GM19452 (cell line): ENCODE data around the gene DPEP3.
"Not testable (repeated sequence)": the region's sequence is repeated elsewhere in the genome, so short reads cannot be mapped to it uniquely, and the experiment has no call there.

ENCODE experiments used
- ATAC-seq: cut with Tn5 transposase; IDR thresholded peaks from one replicate; pipeline ENCODE4 v1.9.1; 2021; ENCODE audit not compliant: unreplicated experiment

Gene DPEP3

DNA sequence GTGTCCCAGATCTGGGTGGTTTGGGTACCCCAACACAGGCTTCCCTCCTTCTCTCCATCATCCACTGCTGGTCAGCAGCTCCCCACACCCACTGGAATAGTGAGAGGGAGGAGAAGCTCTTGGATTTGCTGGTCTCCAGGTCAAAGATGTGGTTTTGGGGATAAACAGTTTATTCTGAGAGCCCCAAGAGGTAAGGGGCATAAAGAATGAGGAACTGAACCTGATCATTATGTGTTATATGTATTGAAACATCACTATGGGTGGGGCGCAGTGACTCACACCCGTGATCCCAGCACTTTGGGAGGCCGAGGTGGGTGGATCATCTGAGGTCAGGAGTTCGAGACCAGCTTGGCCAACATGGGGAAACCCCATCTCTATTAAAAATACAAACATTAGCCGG, 15.1 kb upstream of the DPEP3 start:
- no peak for ATAC-seq

DNA sequence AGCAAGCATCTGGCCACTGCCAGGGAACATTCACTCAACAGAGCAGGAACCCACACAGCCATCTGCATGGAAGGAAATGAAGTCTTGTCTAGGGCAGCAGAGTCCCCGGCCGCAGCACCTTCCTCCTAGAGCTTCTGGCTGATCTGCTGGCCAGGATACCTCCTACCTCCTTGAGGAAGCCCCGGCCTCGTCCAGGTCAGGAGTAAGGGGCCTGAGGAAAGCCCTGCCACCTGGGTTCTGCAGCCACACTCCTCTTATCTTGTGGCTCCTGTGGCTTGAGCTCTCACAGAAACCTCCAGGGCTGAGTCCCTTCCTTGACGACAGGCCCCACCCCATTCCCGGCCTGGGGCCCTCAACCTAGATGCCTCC, 13.7 kb upstream of the DPEP3 start:
- not testable (repeated sequence) for ATAC-seq

DNA sequence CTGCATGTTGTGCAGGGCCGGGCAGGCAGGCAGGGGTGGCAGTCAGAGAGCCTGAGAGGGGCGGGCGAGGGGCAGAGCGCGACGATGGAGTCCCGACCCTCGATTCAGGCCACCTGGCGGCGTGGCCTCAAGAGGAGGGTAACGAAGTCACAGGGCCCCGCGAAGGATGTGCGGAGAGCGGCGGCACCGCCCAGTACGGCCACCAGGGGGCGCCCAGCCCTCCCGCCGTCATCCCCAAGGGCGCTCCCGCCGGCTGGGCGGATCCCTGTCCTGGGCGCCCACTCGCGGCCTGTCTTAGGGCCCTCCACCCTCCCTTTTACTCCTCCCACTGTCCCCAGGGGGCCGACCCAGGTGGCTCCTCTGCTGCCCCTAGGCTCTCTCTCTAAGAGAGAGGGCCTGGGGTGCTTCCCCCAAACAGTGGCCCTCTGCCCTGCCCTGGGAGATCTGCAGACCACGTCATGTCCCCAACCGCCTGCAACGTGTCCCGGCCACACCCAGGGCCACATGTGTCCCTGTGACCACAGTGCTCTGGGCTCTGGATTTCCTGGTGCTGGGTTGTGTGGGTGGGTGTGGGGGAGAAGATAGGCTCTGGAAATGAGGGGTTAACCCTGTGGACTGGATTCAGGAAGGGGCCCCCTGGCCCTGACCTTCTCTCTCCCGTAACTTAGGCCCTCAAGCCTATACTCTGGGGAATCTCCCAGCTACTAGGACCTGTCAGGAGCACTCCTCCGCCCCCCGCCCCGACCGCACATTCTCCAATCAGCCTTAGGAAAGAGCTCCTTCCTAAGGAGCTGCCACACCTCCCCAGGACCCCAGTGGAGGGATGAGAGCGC, 13.1 kb upstream of the DPEP3 start:
- ATAC-seq: peak; percentile 69

DNA sequence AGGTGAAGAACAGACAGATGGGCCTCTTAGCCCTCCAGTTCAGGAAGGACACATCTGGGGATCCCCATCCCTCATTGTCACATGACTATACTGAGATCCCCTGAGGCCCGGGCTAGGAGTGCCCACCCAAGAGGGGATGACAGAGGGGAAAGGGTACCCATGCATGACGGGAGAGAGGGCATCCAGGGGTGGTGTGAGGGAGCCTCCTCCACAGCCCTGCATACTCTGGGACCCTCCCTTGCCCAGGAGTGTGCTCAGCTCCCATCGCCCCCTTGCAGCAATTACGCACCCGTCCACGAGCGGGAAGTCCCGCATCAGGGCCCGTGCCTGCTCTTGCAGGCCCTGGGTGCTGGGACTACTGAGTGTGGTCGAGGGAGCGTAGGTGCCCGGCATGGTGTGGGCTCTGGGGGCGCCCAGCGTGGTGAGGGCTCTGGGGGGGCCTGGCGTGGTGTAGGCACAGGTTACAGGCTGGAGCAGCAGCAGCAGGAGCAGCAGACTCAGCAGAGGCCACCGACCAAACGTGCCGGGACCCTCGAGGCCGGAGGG, 12.4 kb upstream of the DPEP3 start:
- ATAC-seq: no peak

DNA sequence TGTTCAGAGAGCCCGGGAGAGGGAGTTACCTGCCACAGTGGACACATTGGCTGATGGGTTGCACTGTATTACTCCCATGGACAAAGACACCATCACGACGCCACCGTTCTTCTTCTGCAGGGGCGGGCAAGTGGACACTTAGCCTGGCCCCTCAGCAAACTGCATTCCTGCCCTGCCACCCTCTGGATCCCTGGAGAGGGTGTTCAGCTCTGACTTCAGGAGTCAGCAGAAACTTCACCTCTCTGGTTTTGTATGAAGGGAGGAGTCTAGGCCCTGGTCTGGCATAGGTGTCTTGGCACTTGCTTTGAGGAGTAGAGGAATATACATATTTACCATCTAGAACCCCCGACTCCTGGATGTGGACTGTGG, 9.7 kb upstream of the DPEP3 start:
- ATAC-seq: no peak

DNA sequence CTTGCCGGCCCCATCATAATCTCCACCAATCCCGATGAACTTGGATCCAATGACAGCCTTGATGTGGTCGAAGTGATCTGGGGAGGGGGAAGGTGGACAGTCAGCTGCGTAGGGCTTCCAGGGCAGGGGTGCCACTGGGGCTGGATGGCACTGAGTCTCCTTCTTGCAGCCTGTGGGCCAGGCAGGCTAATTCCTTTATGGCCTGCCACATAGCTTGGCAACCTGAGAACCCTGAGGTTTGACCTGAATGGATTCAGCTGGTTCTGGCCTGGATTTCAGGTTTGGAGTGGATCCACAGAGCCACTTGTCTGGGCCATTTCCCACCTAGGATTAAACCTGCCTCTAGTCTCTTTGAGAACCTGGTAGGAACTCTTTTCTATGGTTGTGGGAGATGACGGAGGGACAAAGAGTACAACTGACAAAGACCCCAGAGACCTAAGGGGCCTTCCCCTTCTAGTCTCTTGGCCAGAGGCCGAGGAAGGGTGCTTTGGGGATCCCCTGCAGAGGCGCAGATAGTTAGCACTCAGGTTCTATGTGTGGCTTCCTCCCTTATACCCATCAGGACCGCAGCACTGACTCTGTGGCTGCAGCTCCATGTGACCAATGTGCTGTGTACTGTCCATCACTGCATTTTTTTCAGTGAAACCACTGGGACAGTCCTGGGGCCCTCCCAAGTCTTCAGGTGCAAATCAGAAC, 9.2 kb upstream of the DPEP3 start:
- no peak for ATAC-seq

DNA sequence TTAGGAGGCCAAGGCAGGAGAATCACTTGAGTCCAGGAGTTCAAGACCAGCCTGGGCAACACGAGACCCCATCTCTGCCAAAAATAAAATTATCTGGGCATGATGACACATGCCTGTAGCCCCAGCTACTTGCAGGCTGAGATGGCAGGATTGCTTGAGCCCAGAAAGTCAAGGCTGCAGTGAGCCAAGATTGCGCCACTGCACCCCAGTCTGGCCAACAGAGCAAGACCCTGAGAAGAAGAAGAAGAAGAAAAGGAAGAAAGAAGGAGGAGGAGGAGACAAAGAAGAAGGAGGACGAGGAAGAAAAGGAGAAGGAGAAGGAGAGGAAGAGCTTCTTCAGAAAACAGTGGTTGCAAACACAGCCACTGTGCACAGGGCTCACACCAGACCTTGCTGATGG, 8.4 kb upstream of the DPEP3 start:
- ATAC-seq: no peak

DNA sequence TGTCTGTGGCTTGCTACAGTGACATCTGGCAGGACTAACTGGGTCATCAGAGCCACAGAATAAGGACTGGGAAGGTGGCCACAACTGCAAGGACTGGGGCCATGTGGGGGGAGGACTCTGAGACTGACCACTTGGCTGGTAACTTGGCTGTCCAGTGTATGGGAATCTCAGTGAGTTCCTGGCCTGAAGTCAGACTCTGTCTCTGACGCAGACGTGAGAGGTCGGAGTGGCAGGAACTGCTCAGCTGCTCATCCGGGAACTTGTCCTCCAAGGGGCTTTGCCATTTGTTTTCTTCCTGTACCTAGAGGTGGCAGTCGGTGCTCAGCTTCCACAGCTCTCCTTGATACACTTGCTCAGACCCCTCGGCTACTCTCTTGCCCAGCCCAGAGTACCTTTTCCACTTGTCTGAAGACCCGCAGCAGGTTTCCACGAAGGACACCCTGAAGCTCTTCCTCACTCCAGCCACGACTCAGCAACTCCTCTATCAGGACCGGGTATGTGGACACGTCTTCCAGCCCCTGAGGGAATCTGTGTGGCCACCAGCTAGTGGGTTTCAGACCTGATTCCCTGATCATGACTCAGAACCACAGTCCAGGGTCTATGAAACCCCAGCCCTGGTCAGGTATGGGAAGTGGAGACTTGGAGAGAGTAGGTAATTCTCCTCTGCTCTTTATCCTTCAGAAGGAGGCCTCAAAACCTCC, 7.3 kb upstream of the DPEP3 start:
- no peak for ATAC-seq

DNA sequence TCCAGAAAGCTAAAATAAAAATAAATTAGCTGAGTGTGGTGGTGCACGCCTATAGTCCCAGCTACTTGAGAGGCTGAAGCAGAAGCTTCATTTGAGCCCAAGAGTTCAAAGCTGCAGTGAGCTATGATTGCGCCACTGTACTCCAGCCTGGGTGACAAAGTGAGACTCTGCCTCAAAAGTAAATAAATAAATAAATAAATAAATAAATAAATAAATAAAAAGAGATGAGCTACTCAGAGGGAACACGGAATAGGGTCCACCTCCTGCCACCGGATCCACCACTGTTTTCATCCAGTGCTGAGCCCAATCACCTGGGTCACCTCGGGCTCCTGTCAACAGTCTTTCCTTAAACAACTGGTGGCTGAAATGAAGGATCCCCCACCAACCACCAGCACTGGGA, 6.7 kb upstream of the DPEP3 start:
- ATAC-seq: no peak

DNA sequence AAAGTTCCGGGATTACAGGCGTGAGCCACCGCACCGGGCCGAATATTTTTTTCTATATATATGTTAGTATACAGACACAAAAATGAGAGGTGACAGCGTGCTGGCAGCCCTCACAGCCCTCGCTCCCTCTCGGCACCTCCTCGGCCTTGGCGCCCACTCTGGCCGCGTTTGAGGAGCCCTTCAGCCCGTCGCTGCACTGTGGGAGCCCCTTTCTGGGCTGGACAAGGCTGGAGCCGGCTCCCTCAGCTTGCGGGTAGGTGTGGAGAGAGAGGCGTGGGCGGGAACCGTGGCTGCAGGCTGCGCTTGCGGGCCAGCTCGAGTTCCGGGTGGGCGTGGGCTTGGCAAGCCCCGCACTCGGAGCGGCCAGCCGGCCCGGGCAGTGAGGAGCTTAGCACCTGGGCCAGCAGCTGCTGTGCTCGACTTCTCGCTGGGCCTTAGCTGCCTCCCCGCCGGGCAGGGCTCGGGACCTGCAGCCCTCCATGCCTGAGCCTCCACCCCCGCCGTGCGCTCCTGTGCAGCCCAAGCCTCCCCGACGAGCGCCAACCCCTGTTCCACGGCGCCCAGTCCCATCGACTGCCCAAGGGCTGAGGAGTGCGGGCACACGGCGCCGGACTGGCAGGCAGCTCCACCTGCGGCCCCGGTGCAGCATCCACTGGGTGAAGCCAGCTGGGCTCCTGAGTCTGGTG, 1.9 kb upstream of the DPEP3 start:
- ATAC-seq: no peak

DNA sequence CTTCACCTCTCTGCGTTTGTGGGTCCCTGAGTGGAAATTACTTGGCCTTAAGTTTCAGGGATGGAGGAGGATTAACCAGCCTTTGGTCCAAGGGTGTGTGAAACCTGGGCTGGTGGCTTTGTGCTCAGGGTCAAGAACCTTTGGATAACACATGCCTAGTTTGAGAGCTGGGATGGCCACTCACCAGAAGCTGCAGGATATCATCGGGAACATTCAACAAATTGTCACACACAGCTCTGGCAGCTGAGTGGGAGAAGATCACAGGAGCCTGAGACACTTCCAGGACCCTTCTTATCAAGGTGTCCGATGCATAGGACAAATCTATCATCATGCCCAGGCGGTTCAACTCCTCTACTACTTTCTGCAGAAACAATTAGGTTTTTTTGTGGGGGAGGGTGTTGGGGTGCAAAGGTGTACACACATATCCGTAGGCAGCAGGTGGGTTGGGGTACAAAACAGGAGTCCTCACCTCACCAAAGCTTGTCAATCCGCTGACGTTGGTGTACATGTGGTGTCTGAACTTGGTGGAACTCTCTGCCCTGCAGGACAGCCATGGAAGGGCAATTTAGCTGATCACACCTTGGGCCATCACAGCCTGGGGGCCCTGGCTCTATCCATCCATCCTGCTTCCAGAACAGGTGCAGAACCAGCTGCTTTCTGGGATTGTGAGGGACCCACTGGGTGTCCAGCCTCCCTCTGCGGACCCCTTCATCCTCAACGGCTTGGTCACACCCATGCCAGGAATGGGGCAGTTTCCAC, 2.7 kb downstream of the DPEP3 start:
- ATAC-seq: no peak

DNA sequence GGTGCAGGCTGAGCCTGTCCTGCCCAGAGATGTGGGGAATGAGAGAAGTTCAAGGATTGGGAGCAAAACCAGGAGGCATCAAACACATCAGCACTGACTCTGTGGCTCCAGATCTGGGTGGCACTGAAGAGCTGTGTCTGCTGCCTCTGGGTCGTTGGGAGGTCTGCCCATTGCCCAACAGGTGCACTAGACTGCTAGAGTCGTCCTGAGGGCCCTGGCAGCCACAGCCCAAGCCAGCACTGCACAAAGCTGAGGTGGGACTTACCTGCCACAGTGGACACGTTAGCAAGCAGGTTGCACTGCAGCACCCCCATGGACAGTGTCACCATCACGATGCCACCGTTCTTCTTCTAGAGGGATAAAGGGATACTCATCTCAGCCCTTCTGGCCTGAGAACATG, 3.3 kb downstream of the DPEP3 start:
- ATAC-seq: no peak

DNA sequence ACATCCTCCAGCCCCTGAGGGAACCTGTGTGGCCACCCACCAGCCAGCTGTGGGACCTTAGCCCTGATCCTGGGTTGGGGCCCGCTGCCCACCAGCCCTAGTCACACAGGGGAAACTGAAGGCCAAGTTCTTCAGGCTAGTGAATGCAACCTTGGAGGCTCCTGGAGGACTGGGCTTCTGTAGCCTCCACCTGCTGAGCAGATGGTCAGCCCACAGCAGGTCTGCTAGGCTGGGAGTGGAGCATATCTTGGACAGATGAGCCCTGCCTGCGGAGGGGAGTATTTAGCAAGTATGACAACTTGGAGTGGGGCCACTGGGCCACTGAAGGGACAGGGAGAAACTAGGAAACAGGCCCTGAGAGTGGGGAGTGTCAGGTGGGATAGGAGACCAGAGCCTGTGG, 4.1 kb downstream of the DPEP3 start:
- ATAC-seq: no peak

DNA sequence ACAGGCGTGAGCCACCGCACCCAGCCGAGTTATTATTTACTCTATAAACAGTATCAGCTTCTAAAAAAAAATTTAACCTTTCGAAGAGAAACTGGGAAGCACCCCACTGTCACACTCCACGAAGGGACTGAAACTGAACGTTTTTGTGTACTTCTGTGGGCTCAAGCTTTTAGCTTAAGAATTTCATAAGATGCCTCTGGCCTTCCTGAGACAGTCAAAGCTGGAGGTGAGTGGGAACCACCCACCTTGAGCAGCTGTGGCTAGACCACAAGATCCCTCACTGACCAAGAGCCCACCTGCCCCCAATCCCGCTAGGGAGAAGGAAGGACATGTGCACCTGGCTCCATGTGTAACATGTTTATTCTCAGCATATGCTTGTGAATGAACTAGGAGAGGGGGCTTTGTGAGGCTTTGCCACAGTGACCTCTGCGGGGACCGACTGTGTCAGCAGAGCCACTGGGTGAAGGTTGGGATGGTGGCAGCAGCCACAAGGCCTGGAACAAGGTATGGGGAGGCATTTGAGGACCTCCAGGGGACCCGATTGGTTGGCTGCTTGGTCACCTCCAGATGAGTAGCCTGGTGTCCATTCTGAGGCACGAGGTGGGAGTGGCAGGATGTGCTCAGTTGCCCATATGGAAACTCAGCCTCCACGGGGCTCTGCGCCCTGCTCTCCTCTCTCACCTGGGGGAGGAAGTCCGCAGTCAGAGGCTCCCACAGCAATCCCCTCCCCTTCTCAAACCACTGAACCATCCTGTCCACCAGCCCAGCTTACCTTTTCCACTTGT, 4.8 kb downstream of the DPEP3 start:
- ATAC-seq: no peak

DNA sequence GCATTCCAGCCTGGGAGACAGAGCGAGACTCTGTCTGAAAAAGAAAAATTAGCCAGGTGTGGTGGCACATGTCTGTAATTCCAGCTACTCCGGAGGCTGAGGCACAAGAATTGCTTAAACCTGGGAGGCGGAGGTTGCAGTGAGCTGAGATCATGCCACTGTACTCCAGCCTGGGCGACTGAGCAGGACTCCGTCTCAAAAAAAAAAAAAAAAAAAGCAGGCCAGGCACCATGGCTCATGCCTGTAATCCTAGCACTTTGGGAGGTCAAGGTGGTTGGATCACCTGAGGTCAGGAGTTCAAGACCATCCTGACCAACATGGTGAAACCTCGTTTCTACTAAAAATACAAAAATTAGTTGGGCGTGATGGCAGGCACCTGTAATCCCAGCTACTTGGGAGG, 8.0 kb downstream of the DPEP3 start:
- not testable (repeated sequence) for ATAC-seq

DNA sequence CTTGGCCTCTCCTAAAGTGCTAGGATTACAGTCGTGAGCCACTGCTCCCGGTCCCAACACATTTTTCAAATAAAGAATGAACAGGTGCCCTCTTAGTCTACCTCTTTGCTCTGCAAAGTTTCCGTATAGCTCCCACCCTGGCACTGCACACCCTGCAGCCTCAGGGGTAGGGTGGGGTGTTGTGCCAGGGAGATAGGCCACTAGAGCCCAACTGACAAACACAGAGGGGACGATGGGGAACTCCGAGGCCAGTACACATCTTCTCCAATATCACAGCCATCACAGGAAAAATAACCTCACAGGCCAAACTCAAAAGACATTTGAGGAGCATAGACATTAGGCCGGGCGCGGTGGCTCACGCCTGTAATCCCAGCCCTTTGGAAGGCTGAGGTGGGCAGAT, 9.2 kb downstream of the DPEP3 start:
- ATAC-seq: no peak

DNA sequence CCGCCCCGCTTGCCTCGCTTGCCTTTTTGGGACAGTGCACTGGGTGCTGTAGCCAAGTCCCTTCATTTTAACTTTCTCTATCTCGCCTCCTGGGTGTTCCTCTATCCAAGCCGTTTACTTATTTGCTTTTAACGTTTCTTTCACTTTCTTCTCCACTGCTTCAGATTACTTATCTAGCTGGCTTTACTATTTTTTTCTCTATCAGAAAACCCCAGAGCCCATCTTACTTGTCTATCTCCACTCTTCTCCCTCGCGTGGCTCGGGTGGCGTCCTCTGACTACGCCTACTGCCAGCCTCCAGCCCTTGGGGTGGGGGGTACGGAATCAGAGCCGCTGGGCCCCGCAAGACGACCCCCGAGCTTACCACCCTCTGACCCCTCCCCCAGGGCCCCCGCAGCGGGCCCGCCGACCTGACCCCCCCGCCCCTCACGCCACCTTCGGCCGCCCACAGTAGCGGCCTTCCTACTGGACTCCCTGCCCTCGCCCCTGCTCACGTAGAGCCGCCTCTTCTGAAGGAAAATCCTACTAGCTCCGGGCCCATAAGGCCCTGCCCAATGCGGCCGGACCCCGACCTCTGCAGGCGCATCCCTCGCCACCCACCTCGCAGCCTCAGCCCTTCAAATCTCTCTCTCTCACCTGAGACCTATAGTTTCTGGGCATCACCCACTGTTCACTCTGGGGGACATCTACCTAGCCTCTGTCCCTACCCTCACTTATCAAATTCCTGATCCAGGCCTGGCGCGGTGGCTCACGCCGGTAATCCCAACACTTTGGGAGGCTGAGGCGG, 10.9 kb downstream of the DPEP3 start:
- no peak for ATAC-seq

DNA sequence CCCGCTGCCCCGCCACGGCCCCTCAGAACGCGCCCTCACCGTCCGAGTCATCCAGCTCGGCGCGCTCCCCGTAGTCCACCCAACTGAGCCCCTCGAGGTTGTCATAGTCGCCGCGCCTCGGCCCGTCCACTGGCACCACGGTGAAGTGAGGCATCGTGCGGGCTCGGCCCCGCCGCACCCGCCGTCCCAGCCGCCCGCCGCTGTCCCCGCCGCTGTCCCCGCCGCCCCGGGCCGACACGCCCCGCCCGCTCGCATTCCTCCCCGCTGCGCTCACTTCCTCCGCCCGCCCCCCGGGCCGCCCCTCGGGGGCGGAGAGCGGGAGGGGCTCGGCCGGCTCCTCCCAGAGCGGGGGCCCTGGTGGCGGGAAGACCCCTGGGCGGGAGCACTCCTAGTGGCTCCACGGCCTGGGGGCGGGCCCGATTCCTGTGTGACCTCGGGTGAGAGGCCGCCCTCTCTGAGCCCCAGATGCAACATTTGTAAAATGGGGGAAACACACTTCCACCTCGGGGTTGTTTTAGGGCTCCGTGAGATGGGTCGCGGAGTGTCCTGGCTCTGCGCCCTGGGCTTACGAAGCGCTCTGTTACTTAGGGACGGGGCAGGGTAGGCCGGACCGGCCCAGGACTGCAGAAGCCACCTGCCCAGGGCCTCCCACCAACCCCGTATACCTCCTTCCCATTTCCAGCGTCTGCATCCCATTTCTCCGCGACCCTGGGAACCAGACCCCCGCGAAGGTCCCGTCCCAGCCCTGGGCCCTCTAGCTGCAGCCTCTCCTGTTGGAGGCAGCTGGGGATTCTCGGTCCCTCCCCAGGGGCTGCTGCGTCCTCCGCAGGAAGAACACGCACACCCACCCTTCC, 11.7 kb downstream of the DPEP3 start, which contains the start of gene SLC12A4:
SLC12A4 (minus strand) TSS at position 238 of the 854 bp plus-strand sequence; CDS start at position 154, 84 bp downstream.
- ATAC-seq: peak; percentile 65
